Activated naive CD8-positive, alpha-beta T cell treated with anti-CD3 and anti-CD28 coated beads, Interleukin-2, amount 50 U/mL, for 16 hours (primary cell): ENCODE data around the gene TRAF3IP3.

ENCODE experiments used
- DNase-seq: peaks from one replicate; pipeline ENCODE4 v3.0.0-alpha.2; 2020; ENCODE audit warnings: low read depth, low spot score

TRAF3IP3 gene

GRCh38 chr1:209736490-209737117 is 19.2 kb upstream of the TRAF3IP3 start:
- no peak for DNase-seq

- no peak for DNase-seq
Measured at GRCh38 chr1:209737118-209737505, 18.7 kb upstream of the TRAF3IP3 start.

GRCh38 chr1:209738270-209738669 is 17.6 kb upstream of the TRAF3IP3 start:
- DNase-seq = no peak

- no peak for DNase-seq
Measured at GRCh38 chr1:209741193-209741592, 14.7 kb upstream of the TRAF3IP3 start.

GRCh38 chr1:209741889-209742288 is 14.0 kb upstream of the TRAF3IP3 start:
- no peak for DNase-seq

GRCh38 chr1:209742409-209743144 is 13.3 kb upstream of the TRAF3IP3 start:
- DNase-seq = no peak

- DNase-seq = no peak
Measured at GRCh38 chr1:209743145-209743482, 12.7 kb upstream of the TRAF3IP3 start.

GRCh38 chr1:209746451-209747165 is 9.2 kb upstream of the TRAF3IP3 start:
- no peak for DNase-seq

GRCh38 chr1:209747580-209748262 is 8.1 kb upstream of the TRAF3IP3 start:
- peak; percentile 54 for DNase-seq

- DNase-seq = no peak
Measured at GRCh38 chr1:209748620-209749019, 7.2 kb upstream of the TRAF3IP3 start.

- DNase-seq = no peak
Measured at GRCh38 chr1:209749205-209749604, 6.6 kb upstream of the TRAF3IP3 start.

- DNase-seq = no peak
Measured at GRCh38 chr1:209749670-209750323, 6.1 kb upstream of the TRAF3IP3 start.

- no peak for DNase-seq
Measured at GRCh38 chr1:209751627-209752231, 4.1 kb upstream of the TRAF3IP3 start.

- no peak for DNase-seq
Measured at GRCh38 chr1:209752890-209753289, 3.0 kb upstream of the TRAF3IP3 start.

- no peak for DNase-seq
Measured at GRCh38 chr1:209755256-209755655, 597 bp upstream of the TRAF3IP3 start.

- no peak for DNase-seq
Measured at GRCh38 chr1:209756615-209757445, 977 bp downstream of the TRAF3IP3 start.

GRCh38 chr1:209758400-209758799 is 2.5 kb downstream of the TRAF3IP3 start:
- DNase-seq = no peak

- no peak for DNase-seq
Measured at GRCh38 chr1:209759829-209760359, 4.0 kb downstream of the TRAF3IP3 start.

GRCh38 chr1:209761011-209761635 is 5.3 kb downstream of the TRAF3IP3 start:
- DNase-seq = no peak

- DNase-seq = no peak
Measured at GRCh38 chr1:209766051-209766450, 10.2 kb downstream of the TRAF3IP3 start.
